ENCODE results near the gene C7orf33.

Gene C7orf33

DNA sequence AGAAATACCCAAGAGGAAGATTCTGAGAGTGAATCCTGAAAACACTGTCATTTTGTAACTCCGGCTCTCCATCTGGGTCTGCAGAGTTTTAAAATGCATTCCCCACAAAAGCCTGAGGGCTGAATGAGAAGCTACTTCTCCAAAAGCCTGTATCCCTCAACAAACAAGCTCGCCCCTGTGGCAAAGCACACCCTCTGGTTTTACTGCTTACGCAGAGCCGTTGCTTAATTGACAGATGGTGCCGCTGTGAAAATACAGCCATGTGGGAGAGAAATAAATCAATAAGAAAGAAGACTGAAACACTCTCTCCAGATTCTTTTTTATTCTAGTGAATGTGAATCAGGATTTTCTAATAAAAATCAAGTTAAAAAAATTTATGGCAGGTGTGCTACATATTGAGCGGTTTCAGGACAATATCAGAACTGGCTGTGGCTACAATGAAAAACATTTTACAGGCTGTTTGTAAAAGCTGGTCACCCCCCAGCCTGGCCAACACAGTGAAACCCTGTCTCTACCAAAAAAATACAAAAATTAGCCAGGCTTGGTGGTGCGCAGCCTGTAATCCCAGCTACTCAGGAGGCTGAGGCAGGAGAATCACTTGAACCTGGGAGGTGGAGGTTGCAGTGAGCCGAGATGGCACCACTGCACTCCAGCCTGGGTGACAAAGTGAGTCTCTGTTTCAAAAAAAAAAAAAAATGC, 32.5 kb downstream of the C7orf33 start:
- H3K36me3 ChIP-seq (ENCODE audit: control insufficient read depth, insufficient read depth, low read length): no peaks in the 10 kb centered on the region
- DNase-seq (ENCODE audit: extremely low read depth, insufficient read length): no peak
- TF ChIP-seq, protein P1, sequence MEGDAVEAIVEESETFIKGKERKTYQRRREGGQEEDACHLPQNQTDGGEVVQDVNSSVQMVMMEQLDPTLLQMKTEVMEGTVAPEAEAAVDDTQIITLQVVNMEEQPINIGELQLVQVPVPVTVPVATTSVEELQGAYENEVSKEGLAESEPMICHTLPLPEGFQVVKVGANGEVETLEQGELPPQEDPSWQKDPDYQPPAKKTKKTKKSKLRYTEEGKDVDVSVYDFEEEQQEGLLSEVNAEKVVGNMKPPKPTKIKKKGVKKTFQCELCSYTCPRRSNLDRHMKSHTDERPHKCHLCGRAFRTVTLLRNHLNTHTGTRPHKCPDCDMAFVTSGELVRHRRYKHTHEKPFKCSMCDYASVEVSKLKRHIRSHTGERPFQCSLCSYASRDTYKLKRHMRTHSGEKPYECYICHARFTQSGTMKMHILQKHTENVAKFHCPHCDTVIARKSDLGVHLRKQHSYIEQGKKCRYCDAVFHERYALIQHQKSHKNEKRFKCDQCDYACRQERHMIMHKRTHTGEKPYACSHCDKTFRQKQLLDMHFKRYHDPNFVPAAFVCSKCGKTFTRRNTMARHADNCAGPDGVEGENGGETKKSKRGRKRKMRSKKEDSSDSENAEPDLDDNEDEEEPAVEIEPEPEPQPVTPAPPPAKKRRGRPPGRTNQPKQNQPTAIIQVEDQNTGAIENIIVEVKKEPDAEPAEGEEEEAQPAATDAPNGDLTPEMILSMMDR (IDR thresholded peaks at IDR 0.05; ENCODE audit: insufficient read depth, low read length, poor library complexity, severe bottlenecking): no peak
- no peaks in the 10 kb centered on the region for H3K27me3 ChIP-seq (replicated peaks; ENCODE audit: control insufficient read depth, insufficient read depth, low read length)
- no peak overlapping the region for H3K4me3 ChIP-seq (replicated peaks; ENCODE audit: low read depth, low read length)

DNA sequence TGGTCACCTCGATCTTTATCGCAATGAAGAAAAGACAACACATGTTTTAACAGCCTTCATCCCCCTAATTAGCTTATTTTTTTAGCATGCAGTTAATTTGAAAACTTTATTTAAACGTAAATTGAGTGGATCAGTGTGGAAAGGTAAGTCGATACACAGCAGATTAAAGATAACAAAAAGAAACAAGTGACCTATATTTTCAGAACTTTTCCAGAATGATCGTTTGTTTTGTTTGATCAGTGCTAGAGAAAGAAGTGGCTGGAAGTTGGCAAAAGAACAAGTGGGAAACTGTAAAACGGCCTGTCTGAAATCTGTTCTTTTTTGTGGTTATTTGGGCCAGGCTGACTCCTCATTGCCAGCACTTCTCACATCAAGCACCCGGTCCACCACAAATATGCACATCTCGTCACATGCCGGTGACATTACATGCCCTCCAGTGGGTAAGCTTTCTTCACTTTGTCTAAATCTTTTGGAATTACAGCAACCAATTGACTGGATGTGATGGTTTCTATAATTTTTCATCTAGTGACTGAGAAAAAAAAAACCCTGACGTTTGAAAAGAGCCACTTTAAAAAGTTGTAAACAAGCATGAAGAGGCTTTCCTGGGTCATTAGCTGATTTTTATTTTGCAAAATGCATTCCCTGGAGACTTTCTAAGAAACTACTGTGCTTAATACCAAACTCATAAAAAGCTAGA, 33.2 kb downstream of the C7orf33 start:
- TF ChIP-seq, protein P1 (IDR thresholded peaks at IDR 0.05; ENCODE audit: insufficient read depth, low read length, poor library complexity, severe bottlenecking): no peak
- Histone ChIP-seq H3K27me3 (replicated peaks; ENCODE audit: control insufficient read depth, insufficient read depth, low read length) (no peaks in the 10 kb centered on the region; the same call in 1 of the 2 replicates), H3K36me3 (ENCODE audit: control insufficient read depth, insufficient read depth, low read length) (no peaks in the 10 kb centered on the region), H3K4me3 (replicated peaks; ENCODE audit: low read depth, low read length) (no peak overlapping the region)
- no peak for DNase-seq (ENCODE audit: extremely low read depth, insufficient read length)

DNA sequence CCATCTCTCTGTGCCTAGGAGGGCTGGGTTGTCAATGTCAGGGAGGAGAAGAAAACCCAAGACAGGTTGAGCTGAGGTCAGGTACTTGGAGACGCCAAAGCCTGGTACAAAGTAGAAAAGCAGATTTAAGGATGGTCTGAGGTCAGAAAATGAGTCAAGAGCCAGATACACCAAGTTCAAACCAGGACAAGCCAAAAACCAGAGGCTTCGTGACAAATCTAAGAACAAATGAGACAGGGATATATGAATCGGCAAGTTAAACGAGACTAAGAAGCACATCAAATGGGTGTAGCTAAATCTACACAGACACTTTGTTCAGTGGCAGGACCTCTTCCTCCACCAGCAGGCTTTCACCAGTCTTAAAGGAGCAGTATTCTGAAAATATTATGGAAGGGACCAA, 34.2 kb downstream of the C7orf33 start:
- Histone ChIP-seq H3K36me3 (ENCODE audit: control insufficient read depth, insufficient read depth, low read length) (no peaks in the 10 kb centered on the region), H3K27me3 (replicated peaks; ENCODE audit: control insufficient read depth, insufficient read depth, low read length) (no peaks in the 10 kb centered on the region; the same call in 1 of the 2 replicates), H3K4me3 (replicated peaks; ENCODE audit: low read depth, low read length) (no peak overlapping the region)
- TF ChIP-seq, protein P1 (IDR thresholded peaks at IDR 0.05; ENCODE audit: insufficient read depth, low read length, poor library complexity, severe bottlenecking): no peak
- DNase-seq (ENCODE audit: extremely low read depth, insufficient read length): no peak

GRCh38 chr7:148625342-148625741, 34.8 kb downstream of the C7orf33 start:
- DNase-seq (ENCODE audit: extremely low read depth, insufficient read length): no peak
- TF ChIP-seq, protein P1 (IDR thresholded peaks at IDR 0.05; ENCODE audit: insufficient read depth, low read length, poor library complexity, severe bottlenecking): no peak
- Histone ChIP-seq H3K27me3 (replicated peaks; ENCODE audit: control insufficient read depth, insufficient read depth, low read length) (no peaks in the 10 kb centered on the region; the same call in 1 of the 2 replicates), H3K36me3 (ENCODE audit: control insufficient read depth, insufficient read depth, low read length) (no peaks in the 10 kb centered on the region), H3K4me3 (replicated peaks; ENCODE audit: low read depth, low read length) (no peak overlapping the region)

- no peak overlapping the region for H3K4me3 ChIP-seq (replicated peaks; ENCODE audit: low read depth, low read length)
- no peaks in the 10 kb centered on the region for H3K36me3 ChIP-seq (ENCODE audit: control insufficient read depth, insufficient read depth, low read length)
- TF ChIP-seq, protein P1 (IDR thresholded peaks at IDR 0.05; ENCODE audit: insufficient read depth, low read length, poor library complexity, severe bottlenecking): no peak
- H3K27me3 ChIP-seq (replicated peaks; ENCODE audit: control insufficient read depth, insufficient read depth, low read length): no peaks in the 10 kb centered on the region; the same call in 1 of the 2 replicates
- no peak for DNase-seq (ENCODE audit: extremely low read depth, insufficient read length)
Measured at GRCh38 chr7:148626828-148627227, 36.3 kb downstream of the C7orf33 start.

Measured in GM06990 (cell line).